ENCODE data around the gene CA5B. TPM values are rescaled to one million over a fixed set of nuclear protein-coding genes. Genes with fewer than 3 reads are reported as not detected.

The CA5B gene
- total RNA-seq, 1 experiment from 2014 or later = 8.3 TPM

DNA sequence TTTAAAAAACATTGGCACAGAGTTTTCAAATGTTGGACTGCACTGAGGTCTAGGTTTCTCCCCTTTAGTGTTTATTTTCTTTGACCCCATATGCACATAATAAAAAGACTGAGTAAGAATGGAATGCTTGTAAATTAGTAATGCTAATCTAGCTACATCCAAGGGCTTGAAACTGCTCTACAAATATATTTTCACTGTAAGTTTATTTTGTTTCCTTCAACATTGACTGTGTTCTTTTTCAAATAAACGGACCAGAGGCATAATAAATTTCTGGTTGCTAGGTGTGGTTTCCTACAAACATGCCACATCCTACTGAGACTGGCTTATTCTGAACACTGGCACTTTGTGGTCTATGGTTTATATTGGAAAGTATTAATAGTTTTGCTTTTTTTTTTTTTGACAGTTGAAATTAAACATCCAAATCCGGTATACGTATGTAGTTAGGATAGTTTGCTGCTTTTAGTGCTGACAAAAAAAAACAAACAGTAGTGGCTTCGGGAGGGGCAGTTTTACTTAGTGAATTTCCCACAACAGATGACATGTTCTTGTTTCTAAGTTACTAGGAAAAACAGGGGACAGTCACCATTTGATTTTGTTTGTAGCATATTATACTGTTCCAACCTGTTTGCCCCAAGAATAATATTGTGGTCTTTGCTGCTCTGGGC lies 13.2 kb downstream of the CA5B start:
- WGBS (ENCODE audit: extremely low coverage, insufficient read length, low lambda C conversion rate) = no CpG with 5 or more reads among the region's 4 CpGs
- no peak for DNase-seq
- H3K27ac ChIP-seq (ENCODE audit: insufficient read length, low read depth, low read length) = no peak overlapping the region

More for the DNA sequence above, 13.2 kb downstream of the CA5B start:
- H3K18ac ChIP-seq (ENCODE audit: insufficient read length, low read depth, low read length) = no peak overlapping the region
- H3K4me2 ChIP-seq (ENCODE audit: insufficient read depth, insufficient read length, low read length) = no peak overlapping the region
- no peak overlapping the region for H3K14ac ChIP-seq (ENCODE audit: insufficient read depth, low read length)
- Mint-ChIP-seq H3K4me3 (no peak overlapping the region), H3K9me3 (peaks cover 0 to 2% of the 10 kb centered on the region in 2 experiments; a peak in 1 of 5 replicates), H3K27ac (0 out of 7 replicates have a peak overlapping the region, but pooled peaks of 1 of the 3 experiments have one; percentile 26), H3K4me1 (peaks cover 65 to 75% of the 10 kb centered on the region in 2 experiments), H3K27me3 (ENCODE audit: low read depth) (no peaks in the 10 kb centered on the region; the same call in 1 of the 2 replicates), H3K36me3 (ENCODE audit: insufficient read depth in 1 of 3, low read depth in 3 of 3) (peaks cover 7 to 16% (median 10%) of the 10 kb centered on the region in 3 experiments; a peak in 6 of 7 replicates)
- no peak overlapping the region for H2BK20ac ChIP-seq (ENCODE audit: low read depth, low read length, poor library complexity, severe bottlenecking)
- no peak overlapping the region for H2BK15ac ChIP-seq (ENCODE audit: low read depth, low read length)
- no peak overlapping the region for H2AFZ ChIP-seq (ENCODE audit: low read length)
- no peaks in the 10 kb centered on the region for H3K9me3 ChIP-seq (ENCODE audit: control insufficient read depth, low read depth, low read length)
- H2AK5ac ChIP-seq (ENCODE audit: insufficient read length, low read length) = no peak overlapping the region
- no peak overlapping the region for H3K9ac ChIP-seq (ENCODE audit: extremely low read depth, insufficient read length, low read length)
- no peaks in the 10 kb centered on the region for H3K27me3 ChIP-seq (ENCODE audit: insufficient read depth, low read length)
- TF ChIP-seq, protein P1, sequence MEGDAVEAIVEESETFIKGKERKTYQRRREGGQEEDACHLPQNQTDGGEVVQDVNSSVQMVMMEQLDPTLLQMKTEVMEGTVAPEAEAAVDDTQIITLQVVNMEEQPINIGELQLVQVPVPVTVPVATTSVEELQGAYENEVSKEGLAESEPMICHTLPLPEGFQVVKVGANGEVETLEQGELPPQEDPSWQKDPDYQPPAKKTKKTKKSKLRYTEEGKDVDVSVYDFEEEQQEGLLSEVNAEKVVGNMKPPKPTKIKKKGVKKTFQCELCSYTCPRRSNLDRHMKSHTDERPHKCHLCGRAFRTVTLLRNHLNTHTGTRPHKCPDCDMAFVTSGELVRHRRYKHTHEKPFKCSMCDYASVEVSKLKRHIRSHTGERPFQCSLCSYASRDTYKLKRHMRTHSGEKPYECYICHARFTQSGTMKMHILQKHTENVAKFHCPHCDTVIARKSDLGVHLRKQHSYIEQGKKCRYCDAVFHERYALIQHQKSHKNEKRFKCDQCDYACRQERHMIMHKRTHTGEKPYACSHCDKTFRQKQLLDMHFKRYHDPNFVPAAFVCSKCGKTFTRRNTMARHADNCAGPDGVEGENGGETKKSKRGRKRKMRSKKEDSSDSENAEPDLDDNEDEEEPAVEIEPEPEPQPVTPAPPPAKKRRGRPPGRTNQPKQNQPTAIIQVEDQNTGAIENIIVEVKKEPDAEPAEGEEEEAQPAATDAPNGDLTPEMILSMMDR (conservative IDR thresholded peaks at IDR 0.05) = no peak
- H2BK12ac ChIP-seq (ENCODE audit: insufficient read length, low read depth, low read length) = no peak overlapping the region
- H3T11ph ChIP-seq (ENCODE audit: low read length) = peak overlapping the region; percentile 41
- no peak overlapping the region for H3K23ac ChIP-seq (ENCODE audit: insufficient read length, low read depth, low read length)
- H3K4ac ChIP-seq (ENCODE audit: low read depth, low read length) = no peak overlapping the region
- H3K23me2 ChIP-seq (ENCODE audit: insufficient read length, low read depth, low read length, poor library complexity, severe bottlenecking) = no peaks in the 10 kb centered on the region
- no peaks in the 10 kb centered on the region for H3K79me2 ChIP-seq (ENCODE audit: insufficient read depth, low read length)
- H3K79me1 ChIP-seq (ENCODE audit: insufficient read depth, low read depth, low read length, poor library complexity, severe bottlenecking) = no peaks in the 10 kb centered on the region
- no peak overlapping the region for H2BK5ac ChIP-seq (ENCODE audit: insufficient read length, low read length)
- no peak overlapping the region for H4K8ac ChIP-seq (replicated peaks; ENCODE audit: insufficient read length, low read depth, low read length)
- H2BK120ac ChIP-seq (ENCODE audit: low read depth, low read length, poor library complexity, severe bottlenecking) = no peak overlapping the region
- H3K4me1 ChIP-seq (ENCODE audit: insufficient read depth, low read length) = peaks cover 6% of the 10 kb centered on the region
- H4K91ac ChIP-seq (ENCODE audit: insufficient read length, low read depth, low read length) = no peak overlapping the region
- H4K20me1 ChIP-seq (ENCODE audit: control insufficient read depth, insufficient read depth, insufficient read length) = no peaks in the 10 kb centered on the region
- no peak overlapping the region for H4K5ac ChIP-seq (ENCODE audit: insufficient read length, low read depth, low read length)
- no peak overlapping the region for H3K56ac ChIP-seq (ENCODE audit: insufficient read length, low read depth, low read length)

All from H9 (cell line).